Neural cell (in vitro differentiated cells): ENCODE results near the gene NOPCHAP1. TPM values are rescaled to one million over a fixed set of nuclear protein-coding genes. Genes with fewer than 3 reads are reported as not detected.

ENCODE experiments used
- H2AFZ ChIP-seq: fragments of 200-600, 300-800 bp; sonication (generic), shearing (Covaris generic); 2 replicates; pipeline ENCODE4 v1.6.0; 2014; ENCODE audit warnings: low read depth, mild to moderate bottlenecking, antibody characterized with exemption, low read length, moderate library complexity
- H3F3A ChIP-seq: fragments of 200-600 bp; shearing (Covaris generic); 2 replicates; pipeline ENCODE4 v1.6.1; 2016; ENCODE audit warnings: mild to moderate bottlenecking, moderate library complexity, mixed read lengths, antibody characterized with exemption, low read length; ENCODE audit not compliant: insufficient read depth, poor library complexity, severe bottlenecking
- H3K27ac ChIP-seq: fragments of 200-600, 300-800 bp; sonication (generic), shearing (Covaris generic); 2 replicates; pipeline ENCODE4 v1.5.1; 2014; ENCODE audit warnings: mild to moderate bottlenecking, low read length, moderate library complexity
- H3K27me3 ChIP-seq: fragments of 300-800, 200-600 bp; sonication (generic), shearing (Covaris generic); 2 replicates; pipeline ENCODE4 v1.6.0; 2014; ENCODE audit warnings: mild to moderate bottlenecking, low read depth, low read length, moderate library complexity; ENCODE audit not compliant: insufficient read depth
- H3K36me3 ChIP-seq: fragments of 300-800, 200-600 bp; sonication (generic), shearing (Covaris generic); 2 replicates; pipeline ENCODE4 v1.5.1; 2014; ENCODE audit warnings: mild to moderate bottlenecking, antibody characterized with exemption, low read length, moderate library complexity; ENCODE audit not compliant: insufficient read depth
- H3K4me2 ChIP-seq: fragments of 300-800, 200-600 bp; sonication (generic), shearing (Covaris generic); 2 replicates; pipeline ENCODE4 v1.6.0; 2014; ENCODE audit warnings: mild to moderate bottlenecking, low read length
- H3K4me3 ChIP-seq: fragments of 300-800, 200-600 bp; sonication (generic), shearing (Covaris generic); 2 replicates; pipeline ENCODE4 v1.5.1; 2014; ENCODE audit warnings: mild to moderate bottlenecking, low read length, moderate library complexity
- H3K79me2 ChIP-seq: fragments of 200-600 bp; shearing (Covaris generic); replicated peaks from 2 replicates; pipeline ENCODE4 v1.6.0; 2014; ENCODE audit warnings: mild to moderate bottlenecking, low read length, moderate library complexity; ENCODE audit not compliant: insufficient read depth
- H3K9ac ChIP-seq: fragments of 300-800, 200-600 bp; sonication (generic), shearing (Covaris generic); 2 replicates; pipeline ENCODE4 v1.6.1; 2016; ENCODE audit warnings: mild to moderate bottlenecking, low read length, mixed read lengths
- H3K9me2 ChIP-seq: fragments of 200-600 bp; shearing (Covaris generic); 2 replicates; pipeline ENCODE4 v1.6.1; 2016; ENCODE audit warnings: mild to moderate bottlenecking, low read length, mixed read lengths; ENCODE audit not compliant: insufficient read depth
- H3K9me3 ChIP-seq: fragments of 200-600, 300-800 bp; sonication (generic), shearing (Covaris generic); 2 replicates; pipeline ENCODE4 v1.6.1; 2016; ENCODE audit warnings: mild to moderate bottlenecking, mixed run types, low read length, moderate library complexity, mixed read lengths
- H4K20me1 ChIP-seq: fragments of 200-600 bp; shearing (Covaris generic); 2 replicates; pipeline ENCODE4 v1.6.1; 2016; ENCODE audit warnings: mild to moderate bottlenecking, mixed run types; ENCODE audit not compliant: insufficient read depth
- EP300 ChIP-seq: fragments of 450-650 bp; conservative IDR thresholded peaks from 2 replicates; pipeline ENCODE4 v1.6.1; 2014; ENCODE audit warnings: antibody characterized with exemption, mild to moderate bottlenecking, moderate library complexity; ENCODE audit not compliant: poor library complexity, severe bottlenecking
- EZH2 ChIP-seq: fragments of 200-600, 300-800 bp; shearing (Covaris generic), sonication (generic); IDR thresholded peaks from 2 replicates; pipeline ENCODE4 v1.6.1; 2014; ENCODE audit warnings: antibody characterized with exemption, low read length, borderline replicate concordance, mild to moderate bottlenecking; ENCODE audit not compliant: insufficient read depth, poor library complexity, severe bottlenecking
- MXI1 ChIP-seq: fragments of 450-650 bp; conservative IDR thresholded peaks from 2 replicates; pipeline ENCODE4 v1.6.1; 2014; ENCODE audit warnings: antibody characterized with exemption, mild to moderate bottlenecking; ENCODE audit not compliant: poor library complexity, severe bottlenecking
- POLR2AphosphoS5 ChIP-seq: IDR thresholded peaks from 2 replicates; pipeline ENCODE4 v1.6.1; 2012
- RAD21 ChIP-seq: fragments of 450-650 bp; conservative IDR thresholded peaks from 2 replicates; pipeline ENCODE4 v1.6.1; 2014; ENCODE audit warnings: antibody characterized with exemption, mild to moderate bottlenecking, moderate library complexity
- SMC3 ChIP-seq: fragments of 450-650 bp; conservative IDR thresholded peaks from 2 replicates; pipeline ENCODE4 v1.6.1; 2014; ENCODE audit warnings: antibody characterized with exemption, mild to moderate bottlenecking, moderate library complexity; ENCODE audit not compliant: poor library complexity
- TAF1 ChIP-seq: IDR thresholded peaks from 2 replicates; pipeline ENCODE4 v1.6.1; 2012; ENCODE audit warnings: low read depth
- polyA plus RNA-seq: library from polyadenylated mRNA; depleted of rRNA; stranded (reverse); fragments of >200 nt; gene quantifications from 2 replicates; pipeline ENCODE4 v1.2.3, GENCODE V29; 2014
- TF ChIP-seq, protein P1 (sequence below): IDR thresholded peaks from 2 replicates; pipeline ENCODE4 v1.6.1; 2012; ENCODE audit warnings: borderline replicate concordance
- TF ChIP-seq, protein P2 (sequence below): fragments of 450-650 bp; IDR thresholded peaks from 2 replicates; pipeline ENCODE4 v1.5.1; 2014; ENCODE audit warnings: antibody characterized with exemption, mild to moderate bottlenecking, moderate library complexity; ENCODE audit not compliant: poor library complexity, severe bottlenecking

Gene NOPCHAP1
- polyA plus RNA-seq, 1 donor from 2014 or later = 12.0 TPM

DNA sequence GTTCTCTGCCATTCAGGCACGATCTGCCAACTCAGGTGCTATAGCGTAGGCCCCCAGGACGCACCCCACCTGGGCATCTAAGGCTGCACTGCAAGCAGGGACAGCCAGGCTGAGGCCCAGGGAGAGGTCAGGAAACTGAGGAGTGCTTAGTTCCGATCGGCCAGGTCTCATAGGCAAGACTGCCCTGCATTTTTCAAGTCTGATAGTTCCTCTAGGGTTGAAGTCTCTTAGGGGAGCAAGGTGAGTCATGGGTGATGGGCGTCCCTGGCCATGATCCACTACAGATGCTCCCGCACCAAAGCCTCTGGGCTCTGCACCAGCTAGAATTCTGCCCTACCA lies 13.2 kb downstream of the NOPCHAP1 start:
- Histone ChIP-seq H3K9me3 (no peaks in the 10 kb centered on the region), H3K4me3 (no peak overlapping the region), H3K79me2 (no peaks in the 10 kb centered on the region), H4K20me1 (no peaks in the 10 kb centered on the region), H3K9me2 (no peaks in the 10 kb centered on the region), H3K9ac (no peak overlapping the region), H3K27ac (no peak overlapping the region), H3K27me3 (no peaks in the 10 kb centered on the region), H3K36me3 (peaks cover 8% of the 10 kb centered on the region), H2AFZ (no peak overlapping the region), H3F3A (no peaks in the 10 kb centered on the region), H3K4me2 (no peak overlapping the region)
- TF ChIP-seq, protein P1, sequence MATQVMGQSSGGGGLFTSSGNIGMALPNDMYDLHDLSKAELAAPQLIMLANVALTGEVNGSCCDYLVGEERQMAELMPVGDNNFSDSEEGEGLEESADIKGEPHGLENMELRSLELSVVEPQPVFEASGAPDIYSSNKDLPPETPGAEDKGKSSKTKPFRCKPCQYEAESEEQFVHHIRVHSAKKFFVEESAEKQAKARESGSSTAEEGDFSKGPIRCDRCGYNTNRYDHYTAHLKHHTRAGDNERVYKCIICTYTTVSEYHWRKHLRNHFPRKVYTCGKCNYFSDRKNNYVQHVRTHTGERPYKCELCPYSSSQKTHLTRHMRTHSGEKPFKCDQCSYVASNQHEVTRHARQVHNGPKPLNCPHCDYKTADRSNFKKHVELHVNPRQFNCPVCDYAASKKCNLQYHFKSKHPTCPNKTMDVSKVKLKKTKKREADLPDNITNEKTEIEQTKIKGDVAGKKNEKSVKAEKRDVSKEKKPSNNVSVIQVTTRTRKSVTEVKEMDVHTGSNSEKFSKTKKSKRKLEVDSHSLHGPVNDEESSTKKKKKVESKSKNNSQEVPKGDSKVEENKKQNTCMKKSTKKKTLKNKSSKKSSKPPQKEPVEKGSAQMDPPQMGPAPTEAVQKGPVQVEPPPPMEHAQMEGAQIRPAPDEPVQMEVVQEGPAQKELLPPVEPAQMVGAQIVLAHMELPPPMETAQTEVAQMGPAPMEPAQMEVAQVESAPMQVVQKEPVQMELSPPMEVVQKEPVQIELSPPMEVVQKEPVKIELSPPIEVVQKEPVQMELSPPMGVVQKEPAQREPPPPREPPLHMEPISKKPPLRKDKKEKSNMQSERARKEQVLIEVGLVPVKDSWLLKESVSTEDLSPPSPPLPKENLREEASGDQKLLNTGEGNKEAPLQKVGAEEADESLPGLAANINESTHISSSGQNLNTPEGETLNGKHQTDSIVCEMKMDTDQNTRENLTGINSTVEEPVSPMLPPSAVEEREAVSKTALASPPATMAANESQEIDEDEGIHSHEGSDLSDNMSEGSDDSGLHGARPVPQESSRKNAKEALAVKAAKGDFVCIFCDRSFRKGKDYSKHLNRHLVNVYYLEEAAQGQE = no peak
- TF ChIP-seq EZH2 (no peak), TAF1 (no peak), SMC3 (no peak)

DNA sequence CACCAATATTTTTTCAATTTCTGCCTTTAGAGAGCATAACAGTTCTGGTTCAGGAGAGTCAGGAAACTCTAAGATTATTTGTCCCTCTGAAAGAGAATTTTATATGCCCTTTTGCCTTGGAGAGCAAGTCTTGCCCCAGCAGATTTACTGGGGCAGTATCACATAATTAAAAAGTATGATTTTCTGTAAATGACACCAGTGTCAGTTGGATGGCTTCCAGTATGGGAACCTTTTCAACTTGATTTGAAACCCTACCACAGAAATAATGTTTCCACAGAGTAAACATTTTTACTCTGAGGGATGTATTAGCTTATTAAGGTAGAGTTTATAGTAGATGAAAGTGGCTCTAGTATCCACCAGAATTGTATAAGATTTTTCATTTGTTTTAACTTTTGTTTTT lies 15.4 kb downstream of the NOPCHAP1 start:
- TF ChIP-seq, protein P1 = no peak
- TF ChIP-seq SMC3 = no peak
- TF ChIP-seq EZH2 = no peak
- TF ChIP-seq, protein P2, sequence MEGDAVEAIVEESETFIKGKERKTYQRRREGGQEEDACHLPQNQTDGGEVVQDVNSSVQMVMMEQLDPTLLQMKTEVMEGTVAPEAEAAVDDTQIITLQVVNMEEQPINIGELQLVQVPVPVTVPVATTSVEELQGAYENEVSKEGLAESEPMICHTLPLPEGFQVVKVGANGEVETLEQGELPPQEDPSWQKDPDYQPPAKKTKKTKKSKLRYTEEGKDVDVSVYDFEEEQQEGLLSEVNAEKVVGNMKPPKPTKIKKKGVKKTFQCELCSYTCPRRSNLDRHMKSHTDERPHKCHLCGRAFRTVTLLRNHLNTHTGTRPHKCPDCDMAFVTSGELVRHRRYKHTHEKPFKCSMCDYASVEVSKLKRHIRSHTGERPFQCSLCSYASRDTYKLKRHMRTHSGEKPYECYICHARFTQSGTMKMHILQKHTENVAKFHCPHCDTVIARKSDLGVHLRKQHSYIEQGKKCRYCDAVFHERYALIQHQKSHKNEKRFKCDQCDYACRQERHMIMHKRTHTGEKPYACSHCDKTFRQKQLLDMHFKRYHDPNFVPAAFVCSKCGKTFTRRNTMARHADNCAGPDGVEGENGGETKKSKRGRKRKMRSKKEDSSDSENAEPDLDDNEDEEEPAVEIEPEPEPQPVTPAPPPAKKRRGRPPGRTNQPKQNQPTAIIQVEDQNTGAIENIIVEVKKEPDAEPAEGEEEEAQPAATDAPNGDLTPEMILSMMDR = no peak
- no peak for TF ChIP-seq POLR2AphosphoS5
- TF ChIP-seq MXI1 = no peak
- TF ChIP-seq RAD21 = no peak
- no peak for TF ChIP-seq TAF1
- no peak for TF ChIP-seq EP300
- Histone ChIP-seq H3K79me2 (no peaks in the 10 kb centered on the region), H3K27me3 (no peaks in the 10 kb centered on the region), H3K4me2 (no peak overlapping the region), H4K20me1 (no peaks in the 10 kb centered on the region), H2AFZ (no peak overlapping the region), H3K27ac (no peak overlapping the region), H3K9ac (no peak overlapping the region), H3K9me2 (no peaks in the 10 kb centered on the region), H3K4me3 (no peak overlapping the region), H3F3A (no peaks in the 10 kb centered on the region), H3K9me3 (no peaks in the 10 kb centered on the region), H3K36me3 (peaks cover 7% of the 10 kb centered on the region)
